Muscle layer of colon (tissue), 2 donors: ENCODE measurements around the gene SVIL.
A peak's percentile ranks its signal among the peaks of the same experiment; 100 is the strongest.
"Not testable (repeated sequence)": the region's sequence is repeated elsewhere in the genome, so short reads cannot be mapped to it uniquely, and the experiment has no call there.

Source experiments
- H3K27ac ChIP-seq: one replicate; pipeline ENCODE4 v1.7.0; 2013; ENCODE audit warnings: low read depth, mild to moderate bottlenecking, low read length, moderate library complexity
- H3K27me3 ChIP-seq, 2 donors: one replicate each; pipeline ENCODE4 v1.7.0; 2013; ENCODE audit warnings: low read length in 2 of 2, mild to moderate bottlenecking in 2 of 2; ENCODE audit not compliant: insufficient read depth in 2 of 2, control insufficient read depth in 1 of 2
- H3K36me3 ChIP-seq: one replicate; pipeline ENCODE4 v1.7.0; 2013; ENCODE audit warnings: mild to moderate bottlenecking, low read length; ENCODE audit not compliant: insufficient read depth
- H3K4me1 ChIP-seq: one replicate; pipeline ENCODE4 v1.7.0; 2013; ENCODE audit warnings: mild to moderate bottlenecking, low read length; ENCODE audit not compliant: insufficient read depth
- H3K4me3 ChIP-seq, 2 donors: one replicate each; pipeline ENCODE4 v1.7.0; 2013; ENCODE audit warnings: low read length in 2 of 2, low read depth in 1 of 2, mild to moderate bottlenecking in 1 of 2, moderate library complexity in 1 of 2
- H3K9ac ChIP-seq: one replicate; pipeline ENCODE4 v1.7.0; 2013; ENCODE audit warnings: low read length
- H3K9me3 ChIP-seq: one replicate; pipeline ENCODE4 v1.7.0; 2013; ENCODE audit warnings: mild to moderate bottlenecking, low read length
- donor health status: abdominal sarcoma.
- donor health status: Adenocarcinoma of cecum.

SVIL gene

GRCh38 chr10:29563420-29564035, 71.2 kb downstream of the SVIL start:
- peaks cover 28% of the 10 kb centered on the region for H3K4me1 ChIP-seq
- no peak overlapping the region for H3K4me3 ChIP-seq
- H3K27me3 ChIP-seq = no peaks in the 10 kb centered on the region
- H3K9ac ChIP-seq = no peak overlapping the region
- H3K9me3 ChIP-seq = no peaks in the 10 kb centered on the region
- H3K27ac ChIP-seq = no peak overlapping the region
- peaks cover 25% of the 10 kb centered on the region for H3K36me3 ChIP-seq

- peaks cover 29% of the 10 kb centered on the region for H3K4me1 ChIP-seq
- H3K27ac ChIP-seq, H3K27me3 ChIP-seq, H3K9me3 ChIP-seq, H3K9ac ChIP-seq, H3K4me3 ChIP-seq: not testable (repeated sequence)
- peaks cover 28% of the 10 kb centered on the region for H3K36me3 ChIP-seq
These were observed 71.8 kb downstream of the SVIL start for GRCh38 chr10:29563006-29563405.

- Histone ChIP-seq H3K27me3 (no peaks in the 10 kb centered on the region), H3K4me3 (no peak overlapping the region), H3K9me3 (no peaks in the 10 kb centered on the region), H3K36me3 (peaks cover 32% of the 10 kb centered on the region), H3K27ac (peak overlapping the region; percentile 76), H3K4me1 (peaks cover 40% of the 10 kb centered on the region), H3K9ac (no peak overlapping the region)
These were observed 74.8 kb downstream of the SVIL start for GRCh38 chr10:29559996-29560395.

- H3K36me3 ChIP-seq = peaks cover 48% of the 10 kb centered on the region
- no peaks in the 10 kb centered on the region for H3K27me3 ChIP-seq
- no peak overlapping the region for H3K27ac ChIP-seq
- no peak overlapping the region for H3K9ac ChIP-seq
- H3K4me3 ChIP-seq = no peak overlapping the region
- H3K4me1 ChIP-seq = peaks cover 40% of the 10 kb centered on the region
- no peaks in the 10 kb centered on the region for H3K9me3 ChIP-seq
These were observed 77.1 kb downstream of the SVIL start for GRCh38 chr10:29557665-29558064.

GRCh38 chr10:29555746-29556481, 78.9 kb downstream of the SVIL start:
- Histone ChIP-seq H3K4me1 (peaks cover 35% of the 10 kb centered on the region), H3K27me3 (no peaks in the 10 kb centered on the region), H3K36me3 (peaks cover 46% of the 10 kb centered on the region), H3K9me3 (no peaks in the 10 kb centered on the region), H3K4me3 (no peak overlapping the region), H3K27ac (peak overlapping the region; percentile 10), H3K9ac (no peak overlapping the region)

GRCh38 chr10:29555091-29555745, 79.6 kb downstream of the SVIL start:
- Histone ChIP-seq H3K9ac (no peak overlapping the region), H3K4me1 (peaks cover 35% of the 10 kb centered on the region), H3K36me3 (peaks cover 53% of the 10 kb centered on the region), H3K9me3 (no peaks in the 10 kb centered on the region), H3K27ac (peak overlapping the region; percentile 29), H3K27me3 (no peaks in the 10 kb centered on the region), H3K4me3 (no peak overlapping the region)

- Histone ChIP-seq H3K4me1 (peaks cover 29% of the 10 kb centered on the region), H3K9me3 (no peaks in the 10 kb centered on the region), H3K36me3 (peaks cover 55% of the 10 kb centered on the region), H3K9ac (no peak overlapping the region), H3K27me3 (no peaks in the 10 kb centered on the region), H3K4me3 (no peak overlapping the region), H3K27ac (peak overlapping the region; percentile 29)
These were observed 80.1 kb downstream of the SVIL start for GRCh38 chr10:29554660-29555059.

- no peak overlapping the region for H3K27ac ChIP-seq
- peaks cover 57% of the 10 kb centered on the region for H3K36me3 ChIP-seq
- H3K9ac ChIP-seq = no peak overlapping the region
- H3K9me3 ChIP-seq = no peaks in the 10 kb centered on the region
- H3K4me1 ChIP-seq = peaks cover 26% of the 10 kb centered on the region
- H3K27me3 ChIP-seq = no peaks in the 10 kb centered on the region
- no peak overlapping the region for H3K4me3 ChIP-seq
These were observed 81.1 kb downstream of the SVIL start for GRCh38 chr10:29553544-29554250.

- Histone ChIP-seq H3K36me3 (peaks cover 60% of the 10 kb centered on the region), H3K4me1 (peaks cover 32% of the 10 kb centered on the region)
- not testable (repeated sequence) for H3K27me3 ChIP-seq, H3K9ac ChIP-seq, H3K4me3 ChIP-seq, H3K27ac ChIP-seq, H3K9me3 ChIP-seq
These were observed 81.7 kb downstream of the SVIL start for GRCh38 chr10:29553116-29553515.

- not testable (repeated sequence) for H3K27me3 ChIP-seq, H3K27ac ChIP-seq, H3K9me3 ChIP-seq, H3K9ac ChIP-seq, H3K4me3 ChIP-seq
- H3K36me3 ChIP-seq = peaks cover 43% of the 10 kb centered on the region
- peaks cover 19% of the 10 kb centered on the region for H3K4me1 ChIP-seq
These were observed 85.3 kb downstream of the SVIL start for GRCh38 chr10:29549493-29549892.

GRCh38 chr10:29546773-29547313, 87.9 kb downstream of the SVIL start:
- Histone ChIP-seq H3K9me3 (no peaks in the 10 kb centered on the region), H3K4me1 (peaks cover 44% of the 10 kb centered on the region), H3K36me3 (peaks cover 38% of the 10 kb centered on the region), H3K4me3 (no peak overlapping the region), H3K27me3 (no peaks in the 10 kb centered on the region), H3K27ac (no peak overlapping the region), H3K9ac (no peak overlapping the region)
